ENCODE results near the gene PLSCR2. TPM values are rescaled to one million over a fixed set of nuclear protein-coding genes. Genes with fewer than 3 reads are reported as not detected.
A peak's percentile ranks its signal among the peaks of the same experiment; 100 is the strongest.

The PLSCR2 gene
- total and polyA plus RNA-seq, 2 of the 8 experiments (the other 6 are each of a cell fraction or from before 2014, with no cell fraction given), result not detected

GRCh38 chr3:146476094-146476740, 6.9 kb upstream of the PLSCR2 start:
- H4K91ac ChIP-seq (replicated peaks; ENCODE audit: insufficient read length, low read length), result no peak overlapping the region
- H2AFZ ChIP-seq (ENCODE audit: low read length), result 0 out of 2 replicates have a peak overlapping the region, but pooled peaks have one; percentile 50
- no peak overlapping the region for H3K23ac ChIP-seq (ENCODE audit: insufficient read length)
- FAIRE-seq (no peak), DNase-seq (ENCODE audit: low read depth in 1 of 2, low spot score in 2 of 2) (no peak)
- H3K79me2 ChIP-seq (ENCODE audit: control insufficient read depth in 1 of 2, insufficient read depth in 2 of 2, low read length in 2 of 2), result no peaks in the 10 kb centered on the region
- H4K5ac ChIP-seq (ENCODE audit: insufficient read length, low read depth, low read length), result no peak overlapping the region
- no peak overlapping the region for H3K56ac ChIP-seq (replicated peaks; ENCODE audit: insufficient read length, low read depth, low read length)
- CTCF ChIA-PET (ENCODE audit: partially characterized antibody), result interaction anchor here (0.8 to 1.2 kb wide), 2 partner anchors 10 to 11 kb away, joined by 3 read pairs; no protein-coding TSS in a partner anchor
- H3K23me2 ChIP-seq (ENCODE audit: low read depth, low read length), result no peaks in the 10 kb centered on the region
- no peak overlapping the region for H3K4me3 ChIP-seq (ENCODE audit: extremely low read depth in 1 of 4, insufficient read depth in 2 of 4, low read depth in 3 of 4, low read length in 4 of 4)
- H3K79me1 ChIP-seq (ENCODE audit: low read depth, low read length), result no peaks in the 10 kb centered on the region
- no peaks in the 10 kb centered on the region for H3K9me3 ChIP-seq (ENCODE audit: insufficient read depth in 2 of 2, low read depth in 1 of 2, low read length in 1 of 2)
- peaks cover 0 to 3% (median 0%) of the 10 kb centered on the region in 4 experiments; a peak in 1 of 7 replicates for H3K4me1 ChIP-seq (replicated peaks in 1 of 4; ENCODE audit: control insufficient read depth in 3 of 4, insufficient read depth in 4 of 4, low read length in 3 of 4)
- no peak overlapping the region for H3K9ac ChIP-seq (replicated peaks in 1 of 4; ENCODE audit: extremely low read depth in 1 of 4, low read depth in 3 of 4, low read length in 3 of 4)
- no peaks in the 10 kb centered on the region for H3K36me3 ChIP-seq (ENCODE audit: control insufficient read depth in 2 of 4, insufficient read depth in 4 of 4, low read length in 3 of 4)
- POLR2A ChIA-PET (ENCODE audit: partially characterized antibody), result no interaction called here
- no peak overlapping the region for H3K14ac ChIP-seq (ENCODE audit: insufficient read length)
- H3K4me2 ChIP-seq (ENCODE audit: insufficient read depth in 1 of 2, low read depth in 2 of 2, low read length in 2 of 2), result no peak overlapping the region
- no peak overlapping the region for H2BK5ac ChIP-seq (ENCODE audit: low read depth, low read length)
- H2BK120ac ChIP-seq (replicated peaks; ENCODE audit: low read depth, low read length), result no peak overlapping the region
- H3K27me3 ChIP-seq (replicated peaks in 1 of 4; ENCODE audit: control insufficient read depth in 3 of 4, extremely low read depth in 1 of 4, insufficient read depth in 3 of 4, low read length in 3 of 4), result no peaks in the 10 kb centered on the region
- H3K18ac ChIP-seq (ENCODE audit: extremely low read depth, low read length), result peak overlapping the region; percentile 32; the same call in 1 of the 2 replicates
- no peak overlapping the region for H2BK20ac ChIP-seq (ENCODE audit: low read length)
- no peak overlapping the region for H3K27ac ChIP-seq (ENCODE audit: low read depth, low read length)
- H3K4ac ChIP-seq (replicated peaks; ENCODE audit: insufficient read length, low read depth, low read length), result no peak overlapping the region
- no peak overlapping the region for H2BK15ac ChIP-seq (ENCODE audit: low read length)
- peak overlapping the region; percentile 77 for H4K8ac ChIP-seq (ENCODE audit: extremely low read depth, insufficient read depth, low read length)
- 84% methylated on average over 6 of the region's 6 CpGs; no CpG with 5 or more reads in 1 of the 2 experiments for WGBS, 2 experiments (ENCODE audit: extremely low coverage in 1 of 2, insufficient coverage in 1 of 2, insufficient read length in 1 of 2, insufficient replicate concordance in 2 of 2, low coverage in 1 of 2, low lambda C conversion rate in 2 of 2, missing lambda C conversion rate in 1 of 2)
- H2BK12ac ChIP-seq (ENCODE audit: low read depth, low read length), result no peak overlapping the region
- no peaks in the 10 kb centered on the region for H4K20me1 ChIP-seq (replicated peaks in 1 of 2; ENCODE audit: control insufficient read depth in 1 of 2, insufficient read depth in 2 of 2, low read length in 2 of 2)
- no peak overlapping the region for H2AK5ac ChIP-seq (ENCODE audit: low read depth, low read length)
- TF ChIP-seq HDAC6 (IDR thresholded peaks at IDR 0.05; ENCODE audit: low read depth, low read length) (no peak), ASH2L (IDR thresholded peaks at IDR 0.05; ENCODE audit: low read length) (no peak), RXRA (IDR thresholded peaks at IDR 0.05; ENCODE audit: insufficient read depth, low read depth, low read length) (no peak), TAF7 (optimal IDR thresholded peaks at IDR 0.05; ENCODE audit: borderline replicate concordance, low read depth, low read length) (no peak)
